Activated T-helper 17 cell treated with anti-CD3 and anti-CD28 coated beads, Interleukin-2, amount 50 U/mL, for 72 hours (primary cell): ENCODE data around the gene OLIG2. TPM values are rescaled to one million over a fixed set of nuclear protein-coding genes. Genes with fewer than 3 reads are reported as not detected.

ENCODE experiments used
- ATAC-seq: fragments of 150-1000 bp; cut with Tn5 transposase; replicated peaks from 2 replicates; pipeline ENCODE4 v1.10.0; 2021; ENCODE audit warnings: mild to moderate bottlenecking, moderate library complexity
- H3K27ac Mint-ChIP-seq: one replicate; pipeline ENCODE4 v1.8.0; 2022; ENCODE audit warnings: mixed read lengths
- H3K27me3 Mint-ChIP-seq: one replicate; pipeline ENCODE4 v1.8.0; 2022; ENCODE audit warnings: mixed read lengths
- H3K36me3 Mint-ChIP-seq: one replicate; pipeline ENCODE4 v1.8.0; 2022; ENCODE audit warnings: low read depth, mild to moderate bottlenecking, mixed read lengths
- H3K4me1 Mint-ChIP-seq: one replicate; pipeline ENCODE4 v1.8.0; 2022; ENCODE audit warnings: mixed read lengths
- H3K4me3 Mint-ChIP-seq: one replicate; pipeline ENCODE4 v1.8.0; 2022; ENCODE audit warnings: mild to moderate bottlenecking, mixed read lengths
- H3K9me3 Mint-ChIP-seq: one replicate; pipeline ENCODE4 v1.8.0; 2022; ENCODE audit warnings: mixed read lengths
- total RNA-seq, 2 donors: library from RNA; stranded (reverse); gene quantifications; one replicate each; pipeline ENCODE4 v1.2.3, GENCODE V29; 2022

OLIG2 gene
- total RNA-seq, 2 donors from 2014 or later = not detected

GRCh38 chr21:33057385-33057940 is 31.7 kb downstream of the OLIG2 start:
- H3K9me3 Mint-ChIP-seq = no peaks in the 10 kb centered on the region
- no peak for ATAC-seq
- peaks cover 15% of the 10 kb centered on the region for H3K27me3 Mint-ChIP-seq
- peaks cover 5% of the 10 kb centered on the region for H3K4me1 Mint-ChIP-seq
- no peak overlapping the region for H3K27ac Mint-ChIP-seq
- no peak overlapping the region for H3K4me3 Mint-ChIP-seq
- no peaks in the 10 kb centered on the region for H3K36me3 Mint-ChIP-seq

DNA sequence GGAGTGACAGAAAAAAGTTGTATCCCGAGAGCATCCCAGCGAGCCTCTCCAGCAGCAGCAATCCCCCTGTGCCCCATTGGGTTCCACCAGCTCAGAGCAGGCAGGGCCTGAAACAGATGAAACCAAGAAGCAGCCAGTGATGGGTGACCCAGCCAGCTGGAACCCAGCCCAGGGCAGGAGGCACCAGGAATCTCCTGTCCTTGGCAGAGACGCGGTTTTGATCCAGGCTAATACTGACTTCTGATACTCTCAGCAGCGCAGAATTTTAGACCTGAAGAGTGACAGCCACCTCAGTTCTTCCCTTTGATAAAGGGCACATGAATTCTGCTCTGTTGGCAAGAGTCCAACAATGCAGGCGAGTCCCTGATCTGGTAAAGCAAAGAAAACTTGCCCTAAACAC is 32.8 kb downstream of the OLIG2 start:
- no peaks in the 10 kb centered on the region for H3K36me3 Mint-ChIP-seq
- H3K27me3 Mint-ChIP-seq = peaks cover 14% of the 10 kb centered on the region
- no peak overlapping the region for H3K4me3 Mint-ChIP-seq
- ATAC-seq = no peak
- no peak overlapping the region for H3K27ac Mint-ChIP-seq
- H3K4me1 Mint-ChIP-seq = peaks cover 5% of the 10 kb centered on the region
- H3K9me3 Mint-ChIP-seq = no peaks in the 10 kb centered on the region

GRCh38 chr21:33058957-33059356 is 33.2 kb downstream of the OLIG2 start:
- no peak overlapping the region for H3K4me3 Mint-ChIP-seq
- no peaks in the 10 kb centered on the region for H3K9me3 Mint-ChIP-seq
- no peaks in the 10 kb centered on the region for H3K36me3 Mint-ChIP-seq
- ATAC-seq = no peak
- peaks cover 5% of the 10 kb centered on the region for H3K4me1 Mint-ChIP-seq
- H3K27ac Mint-ChIP-seq = no peak overlapping the region
- H3K27me3 Mint-ChIP-seq = peaks cover 14% of the 10 kb centered on the region

GRCh38 chr21:33059380-33059841 is 33.7 kb downstream of the OLIG2 start:
- H3K36me3 Mint-ChIP-seq = no peaks in the 10 kb centered on the region
- H3K4me1 Mint-ChIP-seq = peaks cover 5% of the 10 kb centered on the region
- H3K27me3 Mint-ChIP-seq = peaks cover 14% of the 10 kb centered on the region
- no peaks in the 10 kb centered on the region for H3K9me3 Mint-ChIP-seq
- no peak overlapping the region for H3K27ac Mint-ChIP-seq
- ATAC-seq = no peak
- H3K4me3 Mint-ChIP-seq = no peak overlapping the region

DNA sequence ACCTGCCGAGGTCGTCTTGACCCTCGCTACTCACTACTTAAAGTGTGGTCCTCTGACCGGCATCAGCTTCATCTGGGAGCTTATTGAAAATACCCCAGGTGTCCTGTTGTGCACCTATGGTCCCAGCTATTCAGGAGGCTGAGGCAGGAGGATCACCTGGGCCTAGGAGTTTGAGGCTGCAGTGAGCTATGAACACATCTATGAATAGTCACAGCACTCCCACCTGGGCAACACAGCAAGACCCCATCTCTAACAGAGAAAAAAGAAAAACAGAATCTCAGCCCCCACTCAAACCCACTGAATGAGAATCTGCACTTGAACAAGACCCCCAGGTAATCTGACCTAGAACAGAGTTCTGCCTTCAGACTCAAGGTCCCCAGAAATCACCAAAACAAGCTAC is 35.5 kb downstream of the OLIG2 start:
- H3K4me3 Mint-ChIP-seq = no peak overlapping the region
- peaks cover 26% of the 10 kb centered on the region for H3K27me3 Mint-ChIP-seq
- H3K4me1 Mint-ChIP-seq = peaks cover 5% of the 10 kb centered on the region
- no peaks in the 10 kb centered on the region for H3K36me3 Mint-ChIP-seq
- H3K9me3 Mint-ChIP-seq = no peaks in the 10 kb centered on the region
- H3K27ac Mint-ChIP-seq = no peak overlapping the region
- no peak for ATAC-seq

GRCh38 chr21:33063375-33063883 is 37.7 kb downstream of the OLIG2 start:
- Mint-ChIP-seq H3K27ac (no peak overlapping the region), H3K4me1 (no peaks in the 10 kb centered on the region), H3K9me3 (no peaks in the 10 kb centered on the region), H3K36me3 (no peaks in the 10 kb centered on the region), H3K4me3 (no peak overlapping the region), H3K27me3 (peaks cover 44% of the 10 kb centered on the region)
- ATAC-seq = no peak

GRCh38 chr21:33063907-33064622 is 38.3 kb downstream of the OLIG2 start:
- Mint-ChIP-seq H3K4me1 (no peaks in the 10 kb centered on the region), H3K9me3 (no peaks in the 10 kb centered on the region), H3K27me3 (peaks cover 47% of the 10 kb centered on the region), H3K36me3 (no peaks in the 10 kb centered on the region), H3K4me3 (no peak overlapping the region), H3K27ac (no peak overlapping the region)
- no peak for ATAC-seq

GRCh38 chr21:33064623-33065390 is 39.1 kb downstream of the OLIG2 start:
- Mint-ChIP-seq H3K4me3 (no peak overlapping the region), H3K27ac (no peak overlapping the region), H3K4me1 (no peaks in the 10 kb centered on the region), H3K9me3 (no peaks in the 10 kb centered on the region), H3K36me3 (no peaks in the 10 kb centered on the region), H3K27me3 (peaks cover 53% of the 10 kb centered on the region)
- ATAC-seq = no peak

- no peaks in the 10 kb centered on the region for H3K4me1 Mint-ChIP-seq
- H3K36me3 Mint-ChIP-seq = no peaks in the 10 kb centered on the region
- peaks cover 54% of the 10 kb centered on the region for H3K27me3 Mint-ChIP-seq
- no peak for ATAC-seq
- H3K4me3 Mint-ChIP-seq = no peak overlapping the region
- no peaks in the 10 kb centered on the region for H3K9me3 Mint-ChIP-seq
- H3K27ac Mint-ChIP-seq = no peak overlapping the region
Measured at GRCh38 chr21:33067043-33067442, 41.3 kb downstream of the OLIG2 start.

DNA sequence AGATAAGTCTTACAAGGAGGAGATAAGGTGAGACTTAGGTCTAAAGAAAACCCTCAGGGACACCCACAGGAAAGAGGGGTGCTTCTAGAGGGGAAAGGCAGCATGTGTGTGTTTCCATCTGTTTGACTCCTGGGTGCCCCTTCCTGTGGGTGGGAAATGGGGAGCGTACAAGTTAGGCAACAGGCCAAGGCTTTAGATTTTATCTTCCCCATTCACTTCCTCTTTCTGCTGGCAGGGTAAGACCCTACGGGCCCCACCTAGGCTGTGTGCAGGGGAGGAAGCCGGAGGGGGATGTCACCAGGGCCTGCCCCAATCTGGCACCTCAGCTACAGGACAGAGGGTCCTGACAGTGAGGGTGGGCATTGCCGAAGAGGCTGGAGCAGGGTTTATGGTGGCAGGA is 41.7 kb downstream of the OLIG2 start:
- Mint-ChIP-seq H3K36me3 (no peaks in the 10 kb centered on the region), H3K27ac (no peak overlapping the region), H3K27me3 (peaks cover 58% of the 10 kb centered on the region), H3K4me3 (no peak overlapping the region), H3K4me1 (no peaks in the 10 kb centered on the region), H3K9me3 (no peaks in the 10 kb centered on the region)
- ATAC-seq = no peak

GRCh38 chr21:33069243-33069642 is 43.5 kb downstream of the OLIG2 start:
- H3K27me3 Mint-ChIP-seq = peaks cover 65% of the 10 kb centered on the region
- ATAC-seq = no peak
- H3K27ac Mint-ChIP-seq = no peak overlapping the region
- H3K36me3 Mint-ChIP-seq = no peaks in the 10 kb centered on the region
- no peaks in the 10 kb centered on the region for H3K9me3 Mint-ChIP-seq
- H3K4me3 Mint-ChIP-seq = peak overlapping the region; percentile 50
- H3K4me1 Mint-ChIP-seq = no peaks in the 10 kb centered on the region

DNA sequence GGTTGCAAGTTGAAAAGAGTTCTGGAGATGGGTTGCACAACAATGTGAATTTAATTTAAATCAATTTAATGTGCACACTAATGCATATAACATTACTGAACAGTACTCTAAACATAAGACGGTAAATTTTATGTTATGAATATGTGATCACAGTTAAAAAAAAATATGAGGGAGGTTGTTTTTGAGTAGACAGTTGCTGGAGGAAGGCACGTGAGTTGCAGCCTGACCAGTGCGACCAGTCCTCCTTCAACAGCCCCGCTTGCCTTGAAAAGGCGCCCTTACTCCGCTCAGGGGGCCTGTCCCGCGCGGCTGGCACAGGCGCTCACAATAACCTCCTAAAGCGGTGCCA is 43.9 kb downstream of the OLIG2 start:
- Mint-ChIP-seq H3K36me3 (no peaks in the 10 kb centered on the region), H3K27me3 (peaks cover 64% of the 10 kb centered on the region), H3K4me1 (no peaks in the 10 kb centered on the region), H3K4me3 (peak overlapping the region; percentile 50), H3K9me3 (no peaks in the 10 kb centered on the region), H3K27ac (no peak overlapping the region)
- no peak for ATAC-seq

DNA sequence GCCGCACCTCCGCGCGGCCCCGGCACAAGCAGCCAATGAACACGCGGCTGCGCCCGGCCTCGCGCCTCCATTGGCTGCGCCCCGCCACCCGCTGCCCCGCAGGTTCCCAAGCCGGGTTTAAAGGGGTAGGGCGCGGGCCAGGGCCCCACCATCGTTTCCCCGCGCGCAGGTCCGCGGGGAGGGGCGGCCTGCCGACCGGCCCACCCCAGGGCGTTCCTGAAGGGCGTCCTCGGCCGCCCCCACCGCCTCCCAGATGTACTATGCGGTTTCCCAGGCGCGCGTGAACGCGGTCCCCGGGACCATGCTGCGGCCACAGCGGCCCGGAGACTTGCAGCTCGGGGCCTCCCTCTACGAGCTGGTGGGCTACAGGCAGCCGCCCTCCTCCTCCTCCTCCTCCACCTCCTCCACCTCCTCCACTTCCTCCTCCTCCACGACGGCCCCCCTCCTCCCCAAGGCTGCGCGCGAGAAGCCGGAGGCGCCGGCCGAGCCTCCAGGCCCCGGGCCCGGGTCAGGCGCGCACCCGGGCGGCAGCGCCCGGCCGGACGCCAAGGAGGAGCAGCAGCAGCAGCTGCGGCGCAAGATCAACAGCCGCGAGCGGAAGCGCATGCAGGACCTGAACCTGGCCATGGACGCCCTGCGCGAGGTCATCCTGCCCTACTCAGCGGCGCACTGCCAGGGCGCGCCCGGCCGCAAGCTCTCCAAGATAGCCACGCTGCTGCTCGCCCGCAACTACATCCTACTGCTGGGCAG is 44.4 kb downstream of the OLIG2 start, which contains the start of gene OLIG1:
Gene OLIG1, plus strand, starts transcription at position 148 of the 750 bp plus-strand sequence. Its CDS starts 106 bp downstream, at position 254.
- Mint-ChIP-seq H3K4me3 (peak within 1 kb of the TSS; percentile 69), H3K36me3 (no peaks in the 10 kb centered on the region), H3K4me1 (no peaks in the 10 kb centered on the region), H3K27ac (no peak within 1 kb of the TSS), H3K9me3 (no peaks in the 10 kb centered on the region), H3K27me3 (peaks cover 62% of the 10 kb centered on the region)
- ATAC-seq = peak; percentile 76

GRCh38 chr21:33070744-33070997 is 44.9 kb downstream of the OLIG2 start:
- ATAC-seq = peak; percentile 29
- no peaks in the 10 kb centered on the region for H3K36me3 Mint-ChIP-seq
- H3K27me3 Mint-ChIP-seq = peaks cover 60% of the 10 kb centered on the region
- H3K4me1 Mint-ChIP-seq = no peaks in the 10 kb centered on the region
- no peak overlapping the region for H3K27ac Mint-ChIP-seq
- no peaks in the 10 kb centered on the region for H3K9me3 Mint-ChIP-seq
- peak overlapping the region; percentile 69 for H3K4me3 Mint-ChIP-seq
